Measurements from ENCODE around the gene SOWAHA.

The SOWAHA gene

GRCh38 chr5:132808866-132809265 is 4.2 kb upstream of the SOWAHA start:
- no peak for DNase-seq (ENCODE audit: low read depth)

- no peak for DNase-seq (ENCODE audit: low read depth)
These were observed 2.5 kb upstream of the SOWAHA start for GRCh38 chr5:132810605-132811004.

- no peak for DNase-seq (ENCODE audit: low read depth)
These were observed 858 bp upstream of the SOWAHA start for GRCh38 chr5:132812123-132812765.

- DNase-seq (ENCODE audit: low read depth) = no peak
These were observed 749 bp downstream of the SOWAHA start for GRCh38 chr5:132813599-132814502.

- no peak for DNase-seq (ENCODE audit: low read depth)
These were observed 1.6 kb downstream of the SOWAHA start for GRCh38 chr5:132814503-132815294.

GRCh38 chr5:132815454-132815853 is 2.4 kb downstream of the SOWAHA start:
- no peak for DNase-seq (ENCODE audit: low read depth)

DNA sequence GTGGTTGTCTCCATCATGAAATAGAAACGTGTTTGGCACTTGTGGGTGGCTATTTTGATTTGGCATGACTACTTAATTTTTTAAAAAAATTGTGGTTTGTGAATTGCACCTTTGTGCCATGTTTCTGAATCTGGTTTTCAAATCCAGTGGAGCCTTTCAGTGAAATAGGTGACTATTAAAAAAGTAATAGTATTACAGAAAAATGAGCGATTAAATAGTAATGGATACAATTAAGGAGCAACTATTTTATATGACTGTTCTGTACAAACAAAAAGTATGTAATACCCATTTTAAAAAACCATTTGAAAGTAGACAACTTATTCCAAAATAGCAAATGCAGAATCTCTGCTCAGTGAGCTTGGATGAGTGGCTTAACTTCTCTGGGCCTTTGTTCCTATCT is 3.0 kb downstream of the SOWAHA start:
- no peak for DNase-seq (ENCODE audit: low read depth)

DNA sequence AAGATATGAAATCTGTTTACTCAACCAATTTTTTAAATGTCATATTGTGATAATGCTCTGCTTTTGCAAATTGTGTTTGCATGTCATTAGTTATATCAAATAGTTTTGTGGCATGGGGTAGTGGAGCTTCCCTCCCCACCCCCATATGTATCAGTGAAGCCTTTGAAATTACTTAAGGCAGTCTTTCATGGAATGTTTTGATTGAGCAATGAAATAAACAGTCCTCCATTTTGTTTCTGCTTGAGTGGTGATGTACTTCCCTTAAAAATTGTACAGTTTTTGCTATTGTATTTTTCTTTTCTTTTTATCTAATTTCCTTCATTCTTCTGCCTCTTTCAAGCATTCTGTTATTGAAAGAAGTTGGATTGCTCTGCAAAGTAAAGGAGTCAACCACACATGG is 3.5 kb downstream of the SOWAHA start:
- no peak for DNase-seq (ENCODE audit: low read depth)

- DNase-seq (ENCODE audit: low read depth) = no peak
These were observed 3.9 kb downstream of the SOWAHA start for GRCh38 chr5:132817011-132817410.

- DNase-seq (ENCODE audit: low read depth) = no peak
These were observed 6.4 kb downstream of the SOWAHA start for GRCh38 chr5:132819468-132819867.

DNA sequence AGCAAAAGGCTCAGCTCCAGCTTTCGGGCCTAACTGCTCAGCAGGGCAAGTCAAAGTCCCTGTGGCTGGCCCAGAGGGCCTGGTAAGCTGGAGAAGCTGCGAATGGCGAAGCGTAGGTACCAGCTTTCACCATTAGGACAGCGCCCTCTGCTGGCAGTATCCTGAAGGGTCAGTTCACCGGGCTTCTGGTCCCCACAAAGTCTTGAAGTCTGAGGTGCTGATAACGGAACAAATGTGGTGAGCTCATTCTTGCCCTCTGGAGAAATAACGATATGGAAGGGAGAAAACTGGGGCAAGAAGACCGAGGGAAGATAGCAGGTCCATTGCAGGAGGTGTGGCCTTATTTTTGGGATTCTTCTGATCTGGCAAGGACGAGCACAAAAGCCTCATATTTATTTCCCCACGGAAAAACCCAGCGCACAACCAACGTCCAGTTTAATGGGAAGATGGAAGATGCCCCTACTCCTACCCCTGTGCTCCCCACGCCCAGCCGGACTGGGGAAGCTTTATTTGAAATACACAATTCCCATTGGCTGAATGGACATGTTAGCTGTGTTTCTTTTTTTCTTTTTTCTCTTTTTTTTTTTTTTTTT is 7.2 kb downstream of the SOWAHA start:
- peak; percentile 74 for DNase-seq (ENCODE audit: low read depth)

GRCh38 chr5:132821350-132821749 is 8.2 kb downstream of the SOWAHA start:
- no peak for DNase-seq (ENCODE audit: low read depth)

- no peak for DNase-seq (ENCODE audit: low read depth)
These were observed 8.7 kb downstream of the SOWAHA start for GRCh38 chr5:132821791-132822190.

DNA sequence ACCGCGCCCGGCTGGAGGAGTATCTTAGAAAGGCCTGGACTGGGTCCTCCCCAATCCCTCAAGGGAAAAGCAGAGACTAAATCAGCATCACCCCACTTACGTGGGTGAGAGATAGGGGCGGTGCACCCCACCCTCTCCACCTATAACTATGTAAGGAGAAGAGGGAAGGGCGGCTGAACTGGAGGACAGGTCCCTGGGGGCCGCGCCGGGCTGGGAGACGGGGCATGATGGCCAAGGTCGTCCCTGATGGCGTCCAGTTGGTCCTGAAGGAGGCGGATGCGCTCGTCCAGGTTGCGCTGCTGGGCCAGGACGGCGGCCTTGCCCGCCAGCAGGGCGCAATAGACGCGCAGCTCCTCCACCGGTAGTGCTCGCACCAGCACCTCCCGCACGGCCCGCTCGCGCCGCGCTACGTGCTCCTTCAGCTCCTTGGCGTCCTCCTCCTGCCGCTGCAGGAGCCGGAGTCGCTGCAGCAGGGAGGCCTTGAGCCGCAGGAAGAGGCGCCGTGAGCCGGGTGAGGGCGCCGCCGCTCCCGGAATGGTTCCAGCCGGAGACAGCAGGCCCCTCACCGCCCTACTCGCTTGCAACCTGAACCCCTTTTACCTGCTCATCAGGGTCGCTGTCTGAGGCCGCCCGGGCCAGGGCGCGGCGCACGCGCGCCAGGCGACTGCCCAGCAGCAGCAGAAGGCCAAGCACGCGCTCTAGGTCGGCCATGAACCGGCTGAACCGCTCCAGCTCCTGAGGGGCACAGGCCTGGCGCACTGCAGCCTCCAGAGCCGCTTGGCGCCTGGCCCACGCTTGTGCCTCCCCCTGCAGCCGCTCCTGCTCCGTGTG is 9.8 kb downstream of the SOWAHA start:
- no peak for DNase-seq (ENCODE audit: low read depth)

GRCh38 chr5:132823481-132824050 is 10.5 kb downstream of the SOWAHA start:
- no peak for DNase-seq (ENCODE audit: low read depth)

- no peak for DNase-seq (ENCODE audit: low read depth)
These were observed 11.3 kb downstream of the SOWAHA start for GRCh38 chr5:132824426-132824825.

DNA sequence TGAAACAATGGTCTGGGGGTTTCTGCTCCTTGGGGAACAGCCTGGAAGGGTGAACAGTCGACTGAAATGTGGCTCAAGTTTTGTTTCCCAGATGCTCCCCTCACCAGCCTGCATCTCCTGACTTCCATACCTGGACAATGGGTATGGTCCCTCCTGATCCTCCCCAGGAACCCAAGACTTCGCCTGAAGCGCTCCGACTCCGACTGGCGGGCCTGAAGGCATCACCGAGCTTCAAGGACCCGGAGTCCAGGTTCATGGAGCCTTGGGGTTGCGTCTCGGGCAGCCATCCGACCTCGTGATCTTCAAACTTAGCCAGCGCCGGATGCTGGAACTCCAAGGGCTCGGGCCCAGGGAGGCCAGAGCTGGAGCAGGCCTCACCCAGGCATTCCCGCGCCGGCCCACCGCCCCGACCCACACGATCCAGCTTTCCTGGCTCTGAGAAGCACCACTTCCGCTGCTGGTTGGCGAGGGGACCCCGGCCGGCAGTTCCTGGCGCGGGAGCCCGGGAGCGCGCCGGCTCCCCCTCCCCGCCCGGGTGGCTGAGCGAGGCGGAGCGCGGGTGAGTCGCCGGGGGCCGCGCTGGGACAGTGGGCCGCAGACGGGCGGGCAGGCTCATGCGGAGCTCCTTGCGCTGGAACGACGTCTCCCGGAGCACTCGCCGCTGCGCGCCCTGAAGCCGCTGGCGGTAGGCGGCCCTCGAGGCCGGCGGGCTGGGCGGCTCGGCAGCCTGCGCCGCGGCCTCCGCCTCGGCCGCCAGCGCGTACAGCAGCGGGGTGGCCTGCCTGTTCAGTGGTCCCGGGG is 12.1 kb downstream of the SOWAHA start:
- no peak for DNase-seq (ENCODE audit: low read depth)

- no peak for DNase-seq (ENCODE audit: low read depth)
These were observed 12.8 kb downstream of the SOWAHA start for GRCh38 chr5:132825834-132826391.

GRCh38 chr5:132826424-132827082 is 13.5 kb downstream of the SOWAHA start:
- no peak for DNase-seq (ENCODE audit: low read depth)

Data from stimulated activated CD4-positive, alpha-beta T cell treated with anti-CD3 and anti-CD28 coated beads, Interleukin-2, amount 100 ng/mL, for 4 hours (primary cell).